Coronary artery (tissue), 2 donors: ENCODE data around the gene KIF5B.
"Not testable (repeated sequence)": the region's sequence is repeated elsewhere in the genome, so short reads cannot be mapped to it uniquely, and the experiment has no call there.

Experiments used
- DNase-seq: peaks from one replicate; pipeline ENCODE4 v3.0.0-alpha.2; 2017; ENCODE audit warnings: low spot score
- H3K27ac ChIP-seq, 2 donors: fragments of 200-600 bp; sonication (generic); one replicate each; pipeline ENCODE4 v1.5.1; 2016 to 2019
- H3K4me3 ChIP-seq: fragments of 200-600 bp; sonication (generic); 2 replicates; pipeline ENCODE4 v1.5.1; 2016; ENCODE audit warnings: mild to moderate bottlenecking, moderate library complexity
- CTCF ChIP-seq: fragments of 200-600 bp; sonication (generic); IDR thresholded peaks from one replicate; pipeline ENCODE4 v1.5.1; 2019; ENCODE audit warnings: antibody characterized with exemption

Gene KIF5B

GRCh38 chr10:32072025-32072800 lies 16.0 kb upstream of the KIF5B start:
- no peak for DNase-seq
- no peak for TF ChIP-seq CTCF
- no peak overlapping the region for H3K4me3 ChIP-seq
- H3K27ac ChIP-seq: no peak overlapping the region

- Histone ChIP-seq H3K4me3 (no peak overlapping the region), H3K27ac (no peak overlapping the region)
- no peak for DNase-seq
- TF ChIP-seq CTCF: no peak
Measured at GRCh38 chr10:32070645-32071044, 14.4 kb upstream of the KIF5B start.

GRCh38 chr10:32068569-32068968 lies 12.3 kb upstream of the KIF5B start:
- no peak for TF ChIP-seq CTCF
- Histone ChIP-seq H3K4me3 (no peak overlapping the region), H3K27ac (no peak overlapping the region)
- no peak for DNase-seq

GRCh38 chr10:32067931-32068330 lies 11.7 kb upstream of the KIF5B start:
- DNase-seq, H3K4me3 ChIP-seq, H3K27ac ChIP-seq: not testable (repeated sequence)

GRCh38 chr10:32065856-32066255 lies 9.6 kb upstream of the KIF5B start:
- Histone ChIP-seq H3K4me3 (no peak overlapping the region), H3K27ac (no peak overlapping the region)
- TF ChIP-seq CTCF: no peak
- DNase-seq: no peak

- no peak overlapping the region for H3K4me3 ChIP-seq
- no peak overlapping the region for H3K27ac ChIP-seq
- TF ChIP-seq CTCF: no peak
- no peak for DNase-seq
Measured at GRCh38 chr10:32061440-32061839, 5.2 kb upstream of the KIF5B start.

- no peak for TF ChIP-seq CTCF
- no peak overlapping the region for H3K27ac ChIP-seq
- no peak overlapping the region for H3K4me3 ChIP-seq
- no peak for DNase-seq
Measured at GRCh38 chr10:32060347-32060746, 4.1 kb upstream of the KIF5B start.
